Left lung (tissue), 10 donors: Measurements from ENCODE around the gene PDXK. TPM values are rescaled to one million over a fixed set of nuclear protein-coding genes. Genes with fewer than 3 reads are reported as not detected.

Experiments
- ATAC-seq: fragments of 200-7000 bp; cut with Tn5 transposase; one replicate; pipeline ENCODE4 v1.9.1; 2020; ENCODE audit warnings: moderate library complexity
- DNase-seq, 4 donors: peaks; one replicate each; pipeline ENCODE4 v3.0.0-alpha.2; 2013 to 2020
- H3K27ac ChIP-seq, 2 donors: fragments of 200-600 bp; sonication (generic) in 1 of 2; one replicate each; pipeline versions ENCODE4 v1.5.0 to v1.8.0; 2020 to 2021
- H3K27me3 ChIP-seq, 2 donors: fragments of 200-600 bp; sonication (generic) in 1 of 2; one replicate each; pipeline versions ENCODE4 v1.5.0 to v1.8.0; 2020 to 2021
- H3K36me3 ChIP-seq, 2 donors: fragments of 200-600 bp; sonication (generic) in 1 of 2; one replicate each; pipeline versions ENCODE4 v1.5.0 to v1.8.0; 2020 to 2021
- H3K4me1 ChIP-seq, 2 donors: fragments of 200-600 bp; one replicate each; pipeline ENCODE4 v1.8.0; 2021
- H3K4me3 ChIP-seq, 2 donors: fragments of 200-600 bp; sonication (generic) in 1 of 2; one replicate each; pipeline versions ENCODE4 v1.5.0 to v1.8.0; 2020 to 2021; ENCODE audit warnings: mild to moderate bottlenecking in 1 of 2
- H3K9me3 ChIP-seq, 2 donors: fragments of 200-600 bp; sonication (generic) in 1 of 2; one replicate each; pipeline versions ENCODE4 v1.5.0 to v1.8.0; 2020 to 2021
- intact Hi-C, 2 donors: fragments of 100-400 bp; cut with DNase I; formaldehyde crosslinking; loops; one replicate each; pipeline versions ENCODE4 v1.11.2 to v1.14.2; 2022
- polyA plus RNA-seq, 6 donors: library from polyadenylated mRNA; unstranded; fragments of 120-200 nt; gene quantifications; one replicate each; pipeline ENCODE4 v1.2.1, GENCODE V29; 2013; ENCODE audit not compliant: insufficient read length in 6 of 6
- total RNA-seq, 2 donors: library from RNA; stranded (reverse); fragmentation: NEBNext Ultra II Directional; extraction: Animal tissue kit (Norgen Biotek cat#: 25700); gene quantifications; one replicate each; pipeline ENCODE4 v1.2.1, GENCODE V29; 2021
- TF ChIP-seq, protein P1 (sequence below), 2 donors: fragments of 200-600 bp; sonication (generic) in 1 of 2; IDR thresholded peaks; one replicate each; pipeline versions ENCODE4 v1.5.0 to v1.8.0; 2021; ENCODE audit warnings: antibody characterized with exemption in 2 of 2
- donor health status: DM: no; HTN: yes; CAD: no.
- donor health status: DM: no; HTN: no; CAD: no.

Gene PDXK
- total and polyA plus RNA-seq, 8 donors: 36.9 to 305 (median 43.9) TPM

DNA sequence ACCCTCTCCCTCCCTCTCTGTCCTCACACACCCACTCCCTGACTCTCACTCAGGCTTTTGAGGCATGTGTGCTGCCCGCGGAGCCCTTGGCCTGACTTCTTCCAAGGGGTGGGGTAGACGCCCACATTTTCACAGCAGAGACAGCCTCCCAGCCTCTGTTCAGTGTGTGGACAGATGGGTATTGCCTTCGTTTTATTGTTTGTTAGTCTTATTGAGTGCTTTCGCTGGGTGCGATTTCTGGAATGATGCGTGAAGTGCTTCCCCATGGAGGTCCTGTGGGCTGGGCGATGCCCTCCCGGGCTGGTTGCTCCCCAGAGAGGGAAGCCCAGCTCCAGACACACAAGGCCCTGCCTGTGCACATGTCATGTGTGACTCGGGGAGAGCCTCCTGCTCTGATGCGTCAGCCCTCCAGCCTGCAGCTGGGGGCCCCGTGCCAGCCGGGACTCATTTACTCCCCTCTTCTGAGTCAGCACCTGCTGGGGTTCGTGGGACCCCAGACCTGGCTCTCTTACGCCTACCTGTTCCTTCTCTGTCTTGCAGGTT is 14.7 kb downstream of the PDXK start:
- Histone ChIP-seq H3K36me3 (peaks cover 0 to 48% of the 10 kb centered on the region in 2 donors), H3K9me3 (no peaks in the 10 kb centered on the region), H3K27me3 (no peaks in the 10 kb centered on the region), H3K4me3 (no peak overlapping the region), H3K4me1 (peaks cover 34 to 82% of the 10 kb centered on the region in 2 donors), H3K27ac (peak overlapping the region; percentile 9 to 33)
- ATAC-seq (peak; percentile 9), DNase-seq (peak in 1 of 4 donors; percentile 54)
- TF ChIP-seq, protein P1, sequence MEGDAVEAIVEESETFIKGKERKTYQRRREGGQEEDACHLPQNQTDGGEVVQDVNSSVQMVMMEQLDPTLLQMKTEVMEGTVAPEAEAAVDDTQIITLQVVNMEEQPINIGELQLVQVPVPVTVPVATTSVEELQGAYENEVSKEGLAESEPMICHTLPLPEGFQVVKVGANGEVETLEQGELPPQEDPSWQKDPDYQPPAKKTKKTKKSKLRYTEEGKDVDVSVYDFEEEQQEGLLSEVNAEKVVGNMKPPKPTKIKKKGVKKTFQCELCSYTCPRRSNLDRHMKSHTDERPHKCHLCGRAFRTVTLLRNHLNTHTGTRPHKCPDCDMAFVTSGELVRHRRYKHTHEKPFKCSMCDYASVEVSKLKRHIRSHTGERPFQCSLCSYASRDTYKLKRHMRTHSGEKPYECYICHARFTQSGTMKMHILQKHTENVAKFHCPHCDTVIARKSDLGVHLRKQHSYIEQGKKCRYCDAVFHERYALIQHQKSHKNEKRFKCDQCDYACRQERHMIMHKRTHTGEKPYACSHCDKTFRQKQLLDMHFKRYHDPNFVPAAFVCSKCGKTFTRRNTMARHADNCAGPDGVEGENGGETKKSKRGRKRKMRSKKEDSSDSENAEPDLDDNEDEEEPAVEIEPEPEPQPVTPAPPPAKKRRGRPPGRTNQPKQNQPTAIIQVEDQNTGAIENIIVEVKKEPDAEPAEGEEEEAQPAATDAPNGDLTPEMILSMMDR (IDR thresholded peaks at IDR 0.05): no peak
- intact Hi-C loops: no loop called here

DNA sequence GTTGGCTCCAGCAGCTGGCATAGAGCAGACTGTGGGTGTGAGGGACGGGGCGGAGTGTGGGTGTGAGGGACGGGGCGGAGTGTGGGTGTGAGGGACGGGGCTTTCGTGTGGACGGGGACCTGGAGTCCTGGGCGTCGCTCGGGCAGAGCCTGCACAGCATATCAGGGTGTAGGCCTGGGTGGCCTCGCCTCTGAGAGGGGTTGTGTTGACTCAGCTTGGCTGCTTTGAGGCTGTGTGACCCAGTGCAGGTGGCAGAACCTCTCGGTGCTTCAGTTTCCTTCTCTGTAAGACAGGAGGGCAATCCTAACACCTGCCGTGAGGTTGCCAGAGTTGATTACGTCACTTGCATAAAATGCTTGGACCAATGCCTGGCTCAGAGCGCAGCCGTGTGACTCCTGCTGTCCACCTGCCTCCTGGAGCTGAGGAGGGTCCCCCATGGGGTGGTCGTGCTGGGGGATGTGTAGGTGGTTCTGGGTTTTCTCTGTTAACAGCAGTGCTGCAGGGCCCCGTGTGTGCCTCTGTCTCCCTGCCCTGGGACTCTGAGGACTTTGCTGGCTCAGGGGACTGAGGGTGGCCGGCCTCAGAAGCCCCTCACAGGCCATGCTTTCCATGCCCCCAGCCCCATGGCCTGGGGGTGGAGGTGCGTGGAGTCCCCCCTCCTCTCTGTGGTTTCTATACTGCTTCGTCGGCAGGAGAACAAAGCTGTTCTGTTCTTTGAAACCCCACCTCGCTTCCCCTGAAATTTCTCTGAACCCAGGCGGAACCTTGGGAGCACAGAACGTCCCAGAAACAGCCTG is 15.4 kb downstream of the PDXK start:
- ATAC-seq (peak; percentile 60), DNase-seq (no peak)
- intact Hi-C loops: no loop called here
- Histone ChIP-seq H3K9me3 (no peaks in the 10 kb centered on the region), H3K4me1 (peaks cover 28 to 75% of the 10 kb centered on the region in 2 donors), H3K4me3 (no peak overlapping the region), H3K36me3 (peaks cover 0 to 54% of the 10 kb centered on the region in 2 donors), H3K27me3 (no peaks in the 10 kb centered on the region), H3K27ac (peak overlapping the region; percentile 49 to 56)
- TF ChIP-seq, protein P1 (IDR thresholded peaks at IDR 0.05): no peak

DNA sequence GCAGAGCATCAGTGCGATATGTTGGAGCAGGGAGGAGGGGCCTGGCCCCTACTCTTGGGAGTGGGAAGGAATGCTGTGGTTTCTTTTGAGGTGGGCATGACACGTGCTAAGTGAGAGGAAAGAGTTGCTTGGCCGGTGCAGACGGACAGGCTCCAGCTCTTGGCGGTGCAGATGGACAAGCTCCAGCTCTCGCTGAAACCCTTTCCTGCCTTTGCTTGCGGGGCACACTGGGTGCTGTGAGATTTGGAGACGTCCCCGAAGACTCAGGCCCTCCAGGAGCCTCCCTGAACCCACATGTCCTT is 15.9 kb downstream of the PDXK start:
- Histone ChIP-seq H3K27ac (peak overlapping the region; percentile 49 to 56), H3K4me1 (peaks cover 23 to 69% of the 10 kb centered on the region in 2 donors), H3K4me3 (no peak overlapping the region), H3K36me3 (peaks cover 0 to 59% of the 10 kb centered on the region in 2 donors), H3K9me3 (no peaks in the 10 kb centered on the region), H3K27me3 (no peaks in the 10 kb centered on the region)
- TF ChIP-seq, protein P1 (IDR thresholded peaks at IDR 0.05): no peak
- ATAC-seq (peak; percentile 49), DNase-seq (peak in 1 of 4 donors; percentile 53)
- intact Hi-C loops: no loop called here

DNA sequence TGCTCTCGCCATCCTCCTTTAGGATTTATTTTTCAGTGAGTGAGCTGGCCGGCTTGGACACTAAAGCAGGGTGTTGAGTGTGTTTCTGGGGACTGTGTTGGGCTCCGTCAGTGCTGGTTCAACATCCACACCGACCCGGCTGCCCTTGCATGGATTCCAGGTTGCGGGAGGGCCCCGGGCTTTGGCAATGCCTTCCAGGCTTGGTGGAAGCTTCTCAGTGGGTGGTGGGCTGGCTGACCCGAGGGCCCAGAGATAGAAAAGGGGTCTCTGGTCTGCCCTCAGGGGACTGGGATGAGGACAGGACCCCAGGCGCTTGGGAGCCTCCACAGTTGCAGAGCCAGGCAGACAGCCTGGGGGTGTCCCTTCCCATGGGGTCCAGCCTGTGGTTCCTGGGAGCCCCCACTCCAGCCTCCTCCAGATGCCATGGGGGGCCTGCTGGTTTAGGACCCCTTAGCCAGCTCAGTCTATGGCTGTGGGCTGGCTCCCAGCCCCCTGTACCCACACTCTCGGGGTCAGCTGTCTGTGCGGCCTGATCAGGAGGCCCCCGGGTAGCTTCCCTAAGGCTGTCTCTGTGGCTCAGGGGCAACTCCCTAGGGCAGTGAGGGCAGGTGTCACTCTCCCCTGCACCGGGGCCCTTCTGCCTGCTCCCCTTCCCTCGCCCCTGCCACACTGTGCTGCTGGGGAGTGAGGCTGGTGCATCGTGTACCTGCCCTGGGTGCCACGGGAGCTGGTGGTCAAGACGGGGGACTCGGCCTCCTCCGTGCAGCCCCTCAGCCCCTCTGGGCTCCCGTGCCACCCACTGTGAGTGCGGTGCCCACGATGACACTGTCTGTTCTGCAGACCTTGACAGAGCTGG is 16.5 kb downstream of the PDXK start:
- no peaks in the 10 kb centered on the region for H3K9me3 ChIP-seq
- no peaks in the 10 kb centered on the region for H3K27me3 ChIP-seq
- TF ChIP-seq, protein P1 (IDR thresholded peaks at IDR 0.05): no peak
- peaks cover 23 to 63% of the 10 kb centered on the region in 2 donors for H3K4me1 ChIP-seq
- H3K36me3 ChIP-seq: peaks cover 0 to 63% of the 10 kb centered on the region in 2 donors
- peak overlapping the region in 1 of 2 donors; percentile 56 for H3K27ac ChIP-seq
- DNase-seq (peak in 1 of 4 donors; percentile 30), ATAC-seq (no peak)
- intact Hi-C loops: no loop called here
- no peak overlapping the region for H3K4me3 ChIP-seq
